ENCODE results near the gene STAT6.

Gene STAT6

DNA sequence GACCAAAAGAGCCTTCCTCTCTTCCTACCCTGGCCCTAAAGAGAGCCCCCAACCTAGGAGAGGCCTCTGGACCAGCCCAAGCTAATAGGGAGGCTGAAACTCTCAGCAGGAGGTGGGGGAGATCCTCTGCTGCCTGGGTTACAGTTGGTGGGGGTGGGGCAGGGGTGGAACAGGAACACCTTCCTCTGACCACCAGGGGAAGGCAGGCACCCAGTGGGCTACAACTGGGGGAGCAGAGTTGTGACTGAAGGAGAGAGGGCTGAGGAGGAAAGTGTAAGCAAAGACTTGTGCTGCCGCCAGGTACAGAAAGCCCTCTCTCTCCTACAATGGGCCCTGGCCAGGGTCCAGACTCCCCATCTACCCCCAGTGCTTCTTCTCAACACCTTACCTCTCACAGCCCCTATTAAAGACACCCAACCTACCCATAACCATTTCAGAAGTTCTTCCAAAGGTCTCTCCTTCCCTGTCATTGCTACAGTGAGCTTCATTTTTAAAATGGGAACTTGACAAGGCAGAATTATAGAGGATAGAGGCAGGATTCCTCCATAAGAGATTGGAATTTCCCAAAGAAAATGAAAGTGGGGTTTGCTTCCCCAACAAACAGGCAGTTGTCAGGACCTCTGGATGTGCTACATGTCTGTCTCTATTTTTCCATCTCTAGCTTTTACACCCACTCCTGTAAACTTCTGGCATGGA, 62.6 kb downstream of the STAT6 start:
- no peak for DNase-seq (ENCODE audit: low read depth)

DNA sequence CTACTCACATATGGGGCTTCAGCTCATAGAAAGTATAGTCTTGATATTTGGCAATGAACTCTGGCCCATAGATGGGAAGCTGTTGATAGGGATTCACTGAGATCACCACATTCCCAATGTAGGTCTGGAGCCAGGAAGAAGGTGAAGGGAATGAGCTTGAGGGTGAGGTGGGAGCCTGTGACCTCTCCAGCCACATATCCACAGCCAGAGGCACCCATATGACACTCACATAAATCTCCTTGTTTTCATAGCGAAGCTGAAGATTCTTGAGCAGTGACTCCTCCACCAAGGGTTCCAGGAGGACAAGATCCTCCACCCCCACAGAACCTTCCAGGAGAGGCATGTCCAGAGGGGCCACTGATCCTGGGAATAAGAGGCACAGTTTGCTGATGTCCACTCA, 63.2 kb downstream of the STAT6 start:
- DNase-seq (ENCODE audit: low read depth) = no peak

DNA sequence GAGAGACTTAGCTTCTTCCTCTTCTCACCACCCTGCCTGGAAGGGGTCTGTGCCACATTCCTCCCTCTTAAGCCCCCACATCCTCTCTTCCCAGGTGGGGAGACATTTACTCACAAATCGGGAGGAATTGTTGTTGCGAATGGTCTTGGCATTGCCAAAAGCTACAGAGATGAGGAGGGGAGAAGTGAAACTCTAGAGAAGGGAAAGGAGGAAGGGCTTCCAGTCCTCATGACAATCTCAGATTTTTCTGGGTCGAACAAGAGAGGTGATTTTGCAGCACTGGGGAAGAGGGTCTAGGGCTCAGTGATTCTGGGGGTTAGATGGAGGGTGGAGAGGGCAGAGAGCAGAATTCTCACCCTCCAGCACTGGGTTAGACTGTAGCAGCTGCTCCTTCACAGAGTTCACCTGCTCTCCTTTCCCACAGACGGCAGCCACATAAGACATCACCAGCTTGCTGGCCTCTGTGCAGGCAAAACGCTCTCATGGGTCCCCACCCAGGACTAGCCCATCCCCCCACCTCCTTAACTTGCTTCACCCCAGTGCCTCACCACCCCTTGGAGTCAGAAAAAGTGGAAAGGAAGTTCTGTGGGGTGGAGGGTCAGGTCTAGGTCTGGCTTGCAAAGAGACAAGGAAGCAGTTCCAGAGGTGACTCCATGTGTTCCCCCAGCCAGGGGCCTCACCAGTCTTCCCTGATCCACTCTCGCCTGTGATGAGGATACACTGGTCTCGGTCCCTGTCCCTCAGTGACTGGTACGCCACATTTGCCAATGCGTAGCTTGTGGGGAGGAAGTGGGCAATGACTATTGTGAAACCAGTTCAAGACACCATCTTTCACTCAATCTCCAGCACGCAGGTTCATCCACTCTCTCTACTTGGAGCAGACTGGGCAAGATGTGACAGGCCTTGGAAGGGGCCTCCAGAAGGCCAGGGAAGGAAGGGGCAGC, 63.9 kb downstream of the STAT6 start:
- DNase-seq (ENCODE audit: low read depth) = no peak

DNA sequence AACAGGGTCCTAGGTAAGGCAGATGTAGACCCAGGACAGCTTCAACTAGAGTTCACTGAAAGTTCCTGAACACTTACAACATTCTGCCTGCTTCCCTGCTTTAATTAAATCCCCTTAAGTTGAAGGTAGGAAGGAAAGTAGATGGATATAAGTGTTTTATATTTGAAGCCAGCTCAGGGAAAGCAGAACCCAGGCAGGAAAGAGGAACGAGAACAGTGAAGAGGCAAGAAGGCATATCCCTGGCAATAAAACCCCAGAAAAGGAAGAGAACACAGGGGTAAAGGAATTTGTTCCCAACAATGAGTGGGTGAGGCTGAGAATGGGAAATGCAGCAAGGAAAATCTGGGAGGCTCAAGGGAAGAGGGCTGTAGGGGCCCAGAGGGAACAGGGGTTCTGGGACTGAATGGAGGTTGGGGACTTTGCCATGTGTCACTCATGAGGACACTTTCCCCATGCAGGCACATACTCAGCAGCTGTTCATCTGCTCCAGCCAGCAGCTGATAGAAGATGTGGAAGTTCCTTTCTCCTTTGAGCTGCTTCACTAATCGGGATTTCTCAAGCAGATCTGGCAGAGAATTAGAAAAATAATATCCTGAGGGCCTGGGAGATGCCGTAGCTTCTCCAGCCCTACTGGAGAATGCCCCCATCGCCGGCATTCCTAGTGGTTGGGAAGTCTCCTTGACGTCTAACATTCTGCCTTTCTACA, 64.9 kb downstream of the STAT6 start:
- no peak for DNase-seq (ENCODE audit: low read depth)
